Epithelial cell of proximal tubule (primary cell): ENCODE results near the gene FBXL7. TPM values are rescaled to one million over a fixed set of nuclear protein-coding genes. Genes with fewer than 3 reads are reported as not detected.

ENCODE experiments used
- DNase-seq: peaks from one replicate; pipeline ENCODE4 v3.0.0-alpha.2; 2011; ENCODE audit warnings: low read depth
- H3K4me3 ChIP-seq: 2 replicates; pipeline ENCODE4 v1.5.1; 2011; ENCODE audit warnings: low read depth, mild to moderate bottlenecking, low read length
- CTCF ChIP-seq: conservative IDR thresholded peaks from 2 replicates; pipeline ENCODE4 v1.5.1; 2012; ENCODE audit warnings: low read depth, mild to moderate bottlenecking, low read length
- total RNA-seq: library from RNA; depleted of rRNA; stranded (reverse); fragments of >200 nt; gene quantifications from 2 replicates; pipeline ENCODE4 v1.2.3, GENCODE V29; 2015

FBXL7 gene
- total RNA-seq, 1 donor from 2014 or later: 5.6 TPM

DNA sequence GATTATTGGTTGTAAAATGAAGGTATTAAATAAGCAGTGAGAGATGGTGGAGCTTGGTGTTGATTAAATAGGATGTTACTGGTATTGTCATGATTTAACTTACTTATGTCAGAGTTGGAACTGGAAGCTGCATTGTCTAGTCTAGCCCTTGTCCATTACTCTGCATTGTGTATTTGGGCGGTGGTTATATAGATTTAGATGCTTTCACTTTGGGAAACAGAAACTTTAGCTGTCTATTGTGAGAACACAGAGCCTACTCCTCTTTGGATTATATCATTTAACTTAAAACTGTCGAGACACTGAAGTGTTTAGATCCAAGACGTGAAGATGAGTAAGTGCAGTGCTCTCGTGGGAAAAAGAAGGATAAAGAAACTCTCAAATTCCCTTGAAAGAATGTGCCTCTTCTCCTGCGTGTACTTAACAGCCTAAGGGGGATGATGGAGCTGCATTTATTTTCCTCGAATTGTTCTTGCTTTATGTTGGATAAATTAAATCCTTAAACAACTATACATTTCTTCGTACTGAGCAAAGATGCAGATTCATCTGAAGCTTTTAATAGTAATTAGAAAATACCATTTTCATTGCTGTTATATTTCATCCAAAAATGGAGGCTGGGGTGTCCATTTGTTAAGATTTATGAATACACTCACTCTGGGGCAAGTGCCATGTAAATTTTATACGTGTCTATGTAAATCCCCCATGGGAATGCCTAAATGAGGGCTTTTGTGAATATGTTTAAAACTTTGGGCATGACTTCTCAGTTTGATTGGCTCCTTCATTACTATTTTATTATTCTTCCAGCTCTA lies 21.6 kb downstream of the FBXL7 start:
- DNase-seq: no peak
- no peak for TF ChIP-seq CTCF

DNA sequence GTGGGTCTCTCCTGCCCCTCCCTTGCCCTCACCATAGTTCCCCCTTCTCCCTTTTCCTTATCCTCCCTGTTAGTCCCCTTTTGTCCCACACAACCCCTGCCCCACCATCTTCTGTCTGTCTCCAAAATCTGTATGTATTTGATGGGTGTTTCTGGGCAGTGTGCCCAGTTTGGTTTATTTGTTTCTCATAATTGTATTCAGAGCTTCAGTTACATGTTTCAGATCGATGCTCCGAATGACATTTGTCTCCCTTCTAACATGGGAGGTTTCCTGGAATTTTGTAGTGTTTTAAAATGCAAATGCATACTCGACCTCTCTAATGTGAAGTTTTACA lies 22.2 kb downstream of the FBXL7 start:
- no peak overlapping the region for H3K4me3 ChIP-seq
- no peak for DNase-seq
- TF ChIP-seq CTCF: no peak

More for the DNA sequence above, 21.6 kb downstream of the FBXL7 start:
- no peak overlapping the region for H3K4me3 ChIP-seq

DNA sequence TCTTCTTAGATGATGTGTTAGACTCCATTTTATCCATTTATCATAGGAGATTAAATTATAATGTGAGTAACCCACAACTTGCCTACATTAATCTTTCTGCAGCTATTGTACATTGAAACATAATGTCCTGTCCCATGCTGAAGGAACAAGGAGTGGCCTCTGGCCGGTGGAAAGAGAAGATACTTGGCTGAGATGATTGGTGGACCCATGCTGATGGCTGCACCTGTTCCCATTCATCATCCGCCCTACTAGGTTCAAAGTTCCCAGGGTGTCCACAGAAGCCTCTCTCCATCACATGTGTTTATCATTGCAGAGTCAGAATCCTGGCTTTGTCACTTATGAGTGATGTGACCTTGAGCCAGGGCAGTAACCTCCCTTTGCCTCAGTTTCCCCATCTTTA lies 24.7 kb downstream of the FBXL7 start:
- no peak overlapping the region for H3K4me3 ChIP-seq
- no peak for TF ChIP-seq CTCF
- DNase-seq: no peak

- no peak for DNase-seq
- H3K4me3 ChIP-seq: no peak overlapping the region
- TF ChIP-seq CTCF: no peak
These were observed 25.8 kb downstream of the FBXL7 start for GRCh38 chr5:15525703-15526275.

- H3K4me3 ChIP-seq: no peak overlapping the region
- no peak for DNase-seq
- no peak for TF ChIP-seq CTCF
These were observed 26.4 kb downstream of the FBXL7 start for GRCh38 chr5:15526413-15526812.

- no peak for DNase-seq
- TF ChIP-seq CTCF: no peak
- H3K4me3 ChIP-seq: no peak overlapping the region
These were observed 28.5 kb downstream of the FBXL7 start for GRCh38 chr5:15528476-15528875.

- TF ChIP-seq CTCF: no peak
- no peak for DNase-seq
- no peak overlapping the region for H3K4me3 ChIP-seq
These were observed 29.0 kb downstream of the FBXL7 start for GRCh38 chr5:15529013-15529412.
